GM18505 (cell line): ENCODE results near the gene PRRG4.
A peak's percentile ranks its signal among the peaks of the same experiment; 100 is the strongest.

Source experiments
- ATAC-seq: cut with Tn5 transposase; IDR thresholded peaks from one replicate; pipeline ENCODE4 v1.9.1; 2021; ENCODE audit not compliant: unreplicated experiment
- POLR2A ChIP-seq: IDR thresholded peaks from 4 replicates; pipeline ENCODE4 v1.6.1; 2011; ENCODE audit warnings: borderline replicate concordance; ENCODE audit not compliant: insufficient read depth, insufficient read length; ENCODE audit errors: extremely low read depth

PRRG4 gene

DNA sequence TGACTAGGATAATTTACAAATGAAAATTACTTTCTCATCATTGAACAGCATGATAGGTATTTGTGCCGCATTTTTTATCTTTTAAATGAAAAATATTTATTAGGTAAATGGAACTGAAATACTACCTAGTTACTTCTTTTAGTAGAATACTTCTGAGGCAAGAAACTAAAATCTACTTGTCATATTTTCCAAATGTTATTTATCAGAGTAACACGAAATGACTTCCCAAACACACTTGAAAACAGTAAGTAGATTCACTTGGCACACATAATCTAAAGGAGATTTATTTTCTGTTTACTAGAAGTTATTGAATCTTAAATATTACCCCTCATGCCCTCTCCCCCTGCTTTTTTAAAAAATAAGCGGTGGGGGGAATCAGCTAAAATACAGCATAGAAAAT lies 65.2 kb downstream of the PRRG4 start:
- no peak for TF ChIP-seq POLR2A
- ATAC-seq, result no peak

- ATAC-seq, result no peak
- no peak for TF ChIP-seq POLR2A
Measured at GRCh38 chr11:32895471-32895870, 65.7 kb downstream of the PRRG4 start.

DNA sequence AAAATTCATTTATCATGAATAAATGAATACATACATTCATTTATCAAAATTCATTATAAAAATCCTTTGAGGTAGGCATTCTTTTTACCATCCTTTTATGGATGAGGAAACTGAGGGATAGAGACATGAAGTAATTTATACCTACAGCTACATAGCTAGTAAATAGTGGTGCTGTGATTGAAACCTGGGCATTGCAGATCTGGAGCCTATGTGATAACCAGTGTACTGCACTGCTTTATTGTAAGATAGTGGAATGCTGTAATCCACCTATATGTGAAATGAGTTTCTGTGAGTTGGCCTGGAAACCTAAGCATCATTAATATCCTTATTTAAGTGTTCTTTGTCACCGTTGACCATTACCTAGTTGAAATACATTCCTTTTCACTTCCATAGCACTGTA lies 67.4 kb downstream of the PRRG4 start:
- ATAC-seq, result no peak
- TF ChIP-seq POLR2A, result no peak

GRCh38 chr11:32899438-32899837 lies 69.7 kb downstream of the PRRG4 start:
- TF ChIP-seq POLR2A, result no peak
- ATAC-seq, result peak; percentile 52

DNA sequence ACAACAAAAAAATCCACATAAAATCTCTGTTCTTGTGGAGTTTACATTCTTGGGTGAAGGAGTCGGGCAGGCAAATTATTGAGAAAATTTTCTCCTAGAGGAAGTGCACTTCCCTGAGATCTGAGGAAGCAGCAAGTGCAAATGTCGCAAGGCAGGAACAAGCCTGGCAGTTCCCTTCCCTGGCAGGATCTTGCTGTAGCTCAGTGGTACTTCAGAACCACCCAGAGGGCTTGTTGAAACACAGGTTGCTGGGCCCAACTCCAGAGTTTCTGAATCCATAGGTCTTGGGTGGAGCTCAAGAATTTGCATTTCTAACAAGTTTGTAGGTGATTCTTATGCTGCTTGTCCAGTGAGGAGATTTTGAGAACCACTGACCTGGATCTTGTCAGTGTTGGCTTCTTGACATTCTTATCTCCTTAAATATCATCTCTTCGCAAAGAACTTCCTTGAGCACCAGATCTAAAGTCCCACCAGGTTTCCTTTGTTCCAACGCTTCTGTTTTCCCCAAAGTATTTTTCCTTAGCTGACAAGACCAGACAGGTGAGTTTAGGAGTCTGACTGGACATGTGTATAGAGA lies 72.5 kb downstream of the PRRG4 start:
- no peak for TF ChIP-seq POLR2A
- ATAC-seq, result no peak

GRCh38 chr11:32905028-32905667 lies 75.4 kb downstream of the PRRG4 start:
- TF ChIP-seq POLR2A, result no peak
- ATAC-seq, result no peak
